Testis (tissue), 3 donors: ENCODE results near the gene SNX32. TPM values are rescaled to one million over a fixed set of nuclear protein-coding genes. Genes with fewer than 3 reads are reported as not detected.
A peak's percentile ranks its signal among the peaks of the same experiment; 100 is the strongest.

Source experiments
- DNase-seq: peaks from one replicate; pipeline ENCODE4 v3.0.0-alpha.2; 2019
- H3K27ac ChIP-seq, 2 donors: fragments of 200-600 bp; sonication (generic); one replicate each; pipeline ENCODE4 v1.5.1; 2019
- H3K27me3 ChIP-seq: fragments of 200-600 bp; sonication (generic); one replicate; pipeline ENCODE4 v1.5.1; 2019
- H3K36me3 ChIP-seq: fragments of 200-600 bp; sonication (generic); one replicate; pipeline ENCODE4 v1.5.1; 2017; ENCODE audit warnings: low read depth; ENCODE audit errors: missing control alignments
- H3K4me1 ChIP-seq: fragments of 200-600 bp; sonication (generic); one replicate; pipeline ENCODE4 v1.5.1; 2019
- H3K4me3 ChIP-seq, 2 donors: fragments of 200-600 bp; sonication (generic); one replicate each; pipeline ENCODE4 v1.5.1; 2017 to 2019
- H3K9me3 ChIP-seq: fragments of 200-600 bp; sonication (generic); one replicate; pipeline ENCODE4 v1.5.1; 2017
- POLR2A ChIP-seq: fragments of 450-650 bp; IDR thresholded peaks from one replicate; pipeline ENCODE4 v1.6.1; 2017; ENCODE audit warnings: antibody characterized with exemption, mild to moderate bottlenecking, moderate library complexity
- WGBS, 2 donors: methylation state at CpG; one replicate each; pipeline ENCODE4 v1.1.5; 2018; 5-methylcytosine and 5-hydroxymethylcytosine counted together
- intact Hi-C: fragments of 100-400 bp; cut with DNase I; formaldehyde crosslinking; loops from one replicate; pipeline ENCODE4 v1.15.1; 2023; ENCODE audit warnings: low total_unique reads
- polyA plus RNA-seq: library from polyadenylated mRNA; stranded (reverse); fragments of 350-450 nt; fragmentation: Illumina TruSeq; extraction: RNeasy Lipid Tissue Mini Kit (QIAGEN cat#74804); gene quantifications from one replicate; pipeline ENCODE4 v1.2.3, GENCODE V29; 2014; ENCODE audit warnings: low read depth, low replicate concordance; ENCODE audit not compliant: insufficient read depth
- total RNA-seq, 2 donors: library from RNA; depleted of rRNA; stranded (reverse); fragments of >200 nt; gene quantifications; one replicate each; pipeline ENCODE4 v1.2.3, GENCODE V29; 2016
- TF ChIP-seq, protein P1 (sequence below), 3 experiments: fragments of 450-650 bp in 2 of 3; fragments of 200-600 bp in 1 of 3; sonication (generic) in 1 of 3; IDR thresholded peaks; one replicate each; pipeline ENCODE4 v1.5.1; 2016 to 2019; ENCODE audit warnings: antibody characterized with exemption in 3 of 3, mild to moderate bottlenecking in 2 of 3, moderate library complexity in 1 of 3

The SNX32 gene
- total and polyA plus RNA-seq, 3 donors from 2014 or later, result 3.2 to 4.9 (median 4.0) TPM

GRCh38 chr11:65817312-65817834 is 16.4 kb upstream of the SNX32 start:
- intact Hi-C loops, result loop anchor here (5.0 kb wide), 1 partner anchor 105 kb away; the partner anchor contains the start of gene KAT5

GRCh38 chr11:65817835-65818680 is 15.7 kb upstream of the SNX32 start:
- H3K27ac ChIP-seq, result peak overlapping the region; percentile 59 to 82
- peak; percentile 96 for DNase-seq
- WGBS, 2 donors, result 5 to 12% methylated on average over 20 to 72 of the region's 74 CpGs
- no peaks in the 10 kb centered on the region for H3K27me3 ChIP-seq
- no peaks in the 10 kb centered on the region for H3K36me3 ChIP-seq
- intact Hi-C loops, result loop anchor here (5.0 kb wide), 1 partner anchor 106 kb away; the partner anchor contains the start of gene KAT5
- TF ChIP-seq, protein P1, sequence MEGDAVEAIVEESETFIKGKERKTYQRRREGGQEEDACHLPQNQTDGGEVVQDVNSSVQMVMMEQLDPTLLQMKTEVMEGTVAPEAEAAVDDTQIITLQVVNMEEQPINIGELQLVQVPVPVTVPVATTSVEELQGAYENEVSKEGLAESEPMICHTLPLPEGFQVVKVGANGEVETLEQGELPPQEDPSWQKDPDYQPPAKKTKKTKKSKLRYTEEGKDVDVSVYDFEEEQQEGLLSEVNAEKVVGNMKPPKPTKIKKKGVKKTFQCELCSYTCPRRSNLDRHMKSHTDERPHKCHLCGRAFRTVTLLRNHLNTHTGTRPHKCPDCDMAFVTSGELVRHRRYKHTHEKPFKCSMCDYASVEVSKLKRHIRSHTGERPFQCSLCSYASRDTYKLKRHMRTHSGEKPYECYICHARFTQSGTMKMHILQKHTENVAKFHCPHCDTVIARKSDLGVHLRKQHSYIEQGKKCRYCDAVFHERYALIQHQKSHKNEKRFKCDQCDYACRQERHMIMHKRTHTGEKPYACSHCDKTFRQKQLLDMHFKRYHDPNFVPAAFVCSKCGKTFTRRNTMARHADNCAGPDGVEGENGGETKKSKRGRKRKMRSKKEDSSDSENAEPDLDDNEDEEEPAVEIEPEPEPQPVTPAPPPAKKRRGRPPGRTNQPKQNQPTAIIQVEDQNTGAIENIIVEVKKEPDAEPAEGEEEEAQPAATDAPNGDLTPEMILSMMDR (IDR thresholded peaks at IDR 0.05), result peak; percentile 91 to 99 (median 98)
- no peak for TF ChIP-seq POLR2A
- H3K4me3 ChIP-seq, result peak overlapping the region; percentile 67 to 76
- no peaks in the 10 kb centered on the region for H3K9me3 ChIP-seq
- peaks cover 7% of the 10 kb centered on the region for H3K4me1 ChIP-seq

More at GRCh38 chr11:65817312-65817834, 16.4 kb upstream of the SNX32 start:
- H3K27ac ChIP-seq, result peak overlapping the region; percentile 59 to 82
- TF ChIP-seq, protein P1 (IDR thresholded peaks at IDR 0.05), result no peak
- TF ChIP-seq POLR2A, result no peak
- peaks cover 7% of the 10 kb centered on the region for H3K4me1 ChIP-seq
- WGBS, 2 donors, result 48 to 52% methylated on average over 5 of the region's 5 CpGs
- H3K36me3 ChIP-seq, result no peaks in the 10 kb centered on the region
- no peaks in the 10 kb centered on the region for H3K9me3 ChIP-seq
- DNase-seq, result no peak
- H3K27me3 ChIP-seq, result no peaks in the 10 kb centered on the region
- H3K4me3 ChIP-seq, result peak overlapping the region; percentile 67 to 76

DNA sequence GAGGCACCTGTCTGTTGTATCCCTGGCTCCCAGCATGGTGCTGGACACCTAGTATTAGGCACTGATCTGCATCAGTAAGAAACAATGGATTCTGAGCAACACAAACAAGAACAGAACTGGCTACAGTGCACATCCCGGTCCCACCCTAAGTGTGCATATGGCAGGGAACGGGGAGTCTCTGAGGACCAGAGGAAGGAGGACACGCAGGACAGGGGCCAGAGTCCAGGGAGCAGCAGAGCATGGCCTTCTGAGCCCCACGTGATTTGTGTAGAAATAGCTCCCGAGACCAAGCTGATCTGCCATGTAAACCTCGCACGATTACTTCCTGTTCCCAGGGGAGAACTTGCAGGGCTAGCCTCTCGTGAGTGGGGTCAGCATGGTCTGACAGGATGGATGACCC is 12.7 kb upstream of the SNX32 start:
- TF ChIP-seq, protein P1 (IDR thresholded peaks at IDR 0.05), result no peak
- no peak for TF ChIP-seq POLR2A
- Histone ChIP-seq H3K27ac (no peak overlapping the region), H3K9me3 (no peaks in the 10 kb centered on the region), H3K4me1 (peaks cover 7% of the 10 kb centered on the region), H3K27me3 (no peaks in the 10 kb centered on the region), H3K36me3 (no peaks in the 10 kb centered on the region), H3K4me3 (no peak overlapping the region)
- no peak for DNase-seq
- WGBS, 2 donors, result 68% methylated on average over 8 of the region's 8 CpGs
- intact Hi-C loops, result no loop called here

DNA sequence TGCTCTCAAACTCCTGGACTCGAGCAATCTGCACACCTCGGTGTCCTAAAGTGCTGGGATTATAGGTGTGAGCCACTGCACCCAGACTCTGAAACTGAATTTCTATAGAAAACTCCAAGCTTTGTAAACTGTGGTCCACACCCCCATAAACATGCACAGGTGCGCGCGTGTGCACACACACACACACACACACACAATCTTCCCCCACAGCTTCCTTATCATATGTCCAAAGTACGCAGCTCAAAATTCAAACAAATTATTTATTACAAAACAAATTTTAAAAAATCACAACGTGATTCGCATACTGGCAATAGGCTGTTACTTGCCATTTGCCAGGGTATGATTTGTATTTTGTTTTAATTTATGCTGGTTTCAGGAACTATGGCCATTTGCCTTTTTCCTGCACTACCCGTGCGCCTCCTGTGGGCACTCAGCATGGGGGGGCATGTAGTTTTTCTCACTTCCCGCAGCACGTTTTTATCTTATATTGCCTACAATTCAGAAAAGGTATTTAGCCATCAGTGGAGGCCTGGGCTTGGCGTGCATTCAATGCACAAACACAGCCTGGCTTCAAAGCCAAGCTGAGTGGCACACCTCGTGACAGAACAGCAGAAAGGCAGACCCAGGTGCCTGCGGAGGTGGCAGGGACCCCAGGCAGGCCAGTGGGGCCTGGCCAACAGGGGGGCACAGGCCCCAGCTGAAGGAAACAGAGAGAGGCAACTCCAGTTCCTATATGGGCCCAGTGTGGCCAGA is 10.8 kb upstream of the SNX32 start:
- TF ChIP-seq, protein P1 (IDR thresholded peaks at IDR 0.05), result no peak
- TF ChIP-seq POLR2A, result no peak
- H3K9me3 ChIP-seq, result no peaks in the 10 kb centered on the region
- DNase-seq, result no peak
- no peaks in the 10 kb centered on the region for H3K27me3 ChIP-seq
- intact Hi-C loops, result no loop called here
- H3K36me3 ChIP-seq, result no peaks in the 10 kb centered on the region
- WGBS, 2 donors, result 83 to 88% methylated on average over 15 of the region's 15 CpGs
- H3K4me1 ChIP-seq, result no peaks in the 10 kb centered on the region
- no peak overlapping the region for H3K4me3 ChIP-seq
- no peak overlapping the region for H3K27ac ChIP-seq
